ENCODE measurements around the gene FOXJ1. TPM values are rescaled to one million over a fixed set of nuclear protein-coding genes. Genes with fewer than 3 reads are reported as not detected.
A peak's percentile ranks its signal among the peaks of the same experiment; 100 is the strongest.

Gene FOXJ1
- total RNA-seq, 1 experiment from 2014 or later, result 0.28 TPM

- H3K27me3 ChIP-seq (ENCODE audit: control insufficient read depth, insufficient read depth, low read length), result no peaks in the 10 kb centered on the region
- intact Hi-C loops (cut with micrococcal nuclease; ENCODE audit: unreplicated experiment) (loop anchor here (2.0 to 5.0 kb wide), 2 partner anchors 63 to 159 kb away; no protein-coding TSS in a partner anchor), in situ Hi-C loops (cut with HindIII; ENCODE audit: low pct_unique_long_range_greater_than_20kb, low sequenced_read_pairs) (no loop called here)
- H3K36me3 ChIP-seq (ENCODE audit: control insufficient read depth, insufficient read depth, low read length), result no peaks in the 10 kb centered on the region
- BruUV-seq (replicated peaks), result no TSS peak
- no peaks in the 10 kb centered on the region for H3K9me3 ChIP-seq (ENCODE audit: control insufficient read depth, insufficient read depth, low read depth, low read length)
- no peak overlapping the region for H3K4me3 ChIP-seq (ENCODE audit: low read depth in 2 of 2, low read length in 2 of 2)
- ChIA-PET POLR2A (interaction anchor here (0.7 kb wide), 1 partner anchor 551 kb away, joined by 3 read pairs; no protein-coding TSS in a partner anchor), CTCF (interaction anchor here (1.2 to 7.1 kb wide), 2 partner anchors 64 to 160 kb away, joined by 3 to 63 read pairs; no protein-coding TSS in a partner anchor)
- TF ChIP-seq TCF7L2 (IDR thresholded peaks at IDR 0.05; ENCODE audit: low read depth, low read length) (peak; percentile 23; the same call in 1 of the 2 replicates), SIN3A (IDR thresholded peaks at IDR 0.05; ENCODE audit: borderline replicate concordance, insufficient read depth, low read depth, low read length) (no peak)
- H3K4me1 ChIP-seq (ENCODE audit: control insufficient read depth, insufficient read depth, low read length), result no peaks in the 10 kb centered on the region
- no peak overlapping the region for H3K27ac ChIP-seq (ENCODE audit: low read length)
- ATAC-seq (no peak), DNase-seq (ENCODE audit: low read depth, low spot score) (no peak)
These were observed 21.4 kb downstream of the FOXJ1 start for GRCh38 chr17:76119409-76120371.

- no peaks in the 10 kb centered on the region for H3K27me3 ChIP-seq (ENCODE audit: control insufficient read depth, insufficient read depth, low read length)
- no TSS peak for BruUV-seq (replicated peaks)
- intact Hi-C loops (cut with micrococcal nuclease; ENCODE audit: unreplicated experiment), result no loop called here
- CTCF ChIA-PET, result interaction anchor here (0.7 kb wide), 1 partner anchor 337 kb away, joined by 6 read pairs; no protein-coding TSS in a partner anchor
- TF ChIP-seq POLR2AphosphoS5 (IDR thresholded peaks at IDR 0.05; ENCODE audit: low read depth, low read length) (no peak), SIN3A (IDR thresholded peaks at IDR 0.05; ENCODE audit: borderline replicate concordance, insufficient read depth, low read depth, low read length) (no peak)
- TF ChIP-seq, protein P1, sequence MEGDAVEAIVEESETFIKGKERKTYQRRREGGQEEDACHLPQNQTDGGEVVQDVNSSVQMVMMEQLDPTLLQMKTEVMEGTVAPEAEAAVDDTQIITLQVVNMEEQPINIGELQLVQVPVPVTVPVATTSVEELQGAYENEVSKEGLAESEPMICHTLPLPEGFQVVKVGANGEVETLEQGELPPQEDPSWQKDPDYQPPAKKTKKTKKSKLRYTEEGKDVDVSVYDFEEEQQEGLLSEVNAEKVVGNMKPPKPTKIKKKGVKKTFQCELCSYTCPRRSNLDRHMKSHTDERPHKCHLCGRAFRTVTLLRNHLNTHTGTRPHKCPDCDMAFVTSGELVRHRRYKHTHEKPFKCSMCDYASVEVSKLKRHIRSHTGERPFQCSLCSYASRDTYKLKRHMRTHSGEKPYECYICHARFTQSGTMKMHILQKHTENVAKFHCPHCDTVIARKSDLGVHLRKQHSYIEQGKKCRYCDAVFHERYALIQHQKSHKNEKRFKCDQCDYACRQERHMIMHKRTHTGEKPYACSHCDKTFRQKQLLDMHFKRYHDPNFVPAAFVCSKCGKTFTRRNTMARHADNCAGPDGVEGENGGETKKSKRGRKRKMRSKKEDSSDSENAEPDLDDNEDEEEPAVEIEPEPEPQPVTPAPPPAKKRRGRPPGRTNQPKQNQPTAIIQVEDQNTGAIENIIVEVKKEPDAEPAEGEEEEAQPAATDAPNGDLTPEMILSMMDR (IDR thresholded peaks at IDR 0.05), result no peak
- H3K36me3 ChIP-seq (ENCODE audit: control insufficient read depth, insufficient read depth, low read length), result no peaks in the 10 kb centered on the region
- no peaks in the 10 kb centered on the region for H3K4me1 ChIP-seq (ENCODE audit: control insufficient read depth, insufficient read depth, low read length)
- no peak overlapping the region for H3K27ac ChIP-seq (ENCODE audit: low read length)
- no peak for DNase-seq (ENCODE audit: low read depth, low spot score)
- in situ Hi-C loops (cut with HindIII; ENCODE audit: low pct_unique_long_range_greater_than_20kb, low sequenced_read_pairs), result no loop called here
- POLR2A ChIA-PET, result no interaction called here
- no peaks in the 10 kb centered on the region for H3K9me3 ChIP-seq (ENCODE audit: control insufficient read depth, insufficient read depth, low read depth, low read length)
- ATAC-seq, result no peak
- no peak overlapping the region for H3K4me3 ChIP-seq (ENCODE audit: low read depth in 2 of 2, low read length in 2 of 2)
These were observed 25.8 kb downstream of the FOXJ1 start for GRCh38 chr17:76115138-76115754.

GRCh38 chr17:76111956-76112355 lies 29.1 kb downstream of the FOXJ1 start:
- CTCF ChIA-PET, result interaction anchor here (0.7 kb wide), 1 partner anchor 103 kb away, joined by 3 read pairs; no protein-coding TSS in a partner anchor
- no TSS peak for BruUV-seq (replicated peaks)
- in situ Hi-C loops (cut with HindIII; ENCODE audit: low pct_unique_long_range_greater_than_20kb, low sequenced_read_pairs), result no loop called here

More at GRCh38 chr17:76111956-76112355, 29.1 kb downstream of the FOXJ1 start:
- H3K36me3 ChIP-seq (ENCODE audit: control insufficient read depth, insufficient read depth, low read length), result no peaks in the 10 kb centered on the region
- intact Hi-C loops (cut with micrococcal nuclease; ENCODE audit: unreplicated experiment), result no loop called here
- H3K4me3 ChIP-seq (ENCODE audit: low read depth in 2 of 2, low read length in 2 of 2), result no peak overlapping the region
- POLR2A ChIA-PET, result interaction anchor here (0.6 kb wide), 1 partner anchor 167 kb away, joined by 3 read pairs; no protein-coding TSS in a partner anchor
- no peaks in the 10 kb centered on the region for H3K9me3 ChIP-seq (ENCODE audit: control insufficient read depth, insufficient read depth, low read depth, low read length)
- H3K4me1 ChIP-seq (ENCODE audit: control insufficient read depth, insufficient read depth, low read length), result no peaks in the 10 kb centered on the region
- ATAC-seq (no peak), DNase-seq (ENCODE audit: low read depth, low spot score) (no peak)
- H3K27ac ChIP-seq (ENCODE audit: low read length), result no peak overlapping the region
- no peaks in the 10 kb centered on the region for H3K27me3 ChIP-seq (ENCODE audit: control insufficient read depth, insufficient read depth, low read length)
- TF ChIP-seq REST (IDR thresholded peaks at IDR 0.05; ENCODE audit: insufficient read depth in 1 of 2, low read depth in 2 of 2, low read length in 1 of 2) (no peak), TCF7L2 (IDR thresholded peaks at IDR 0.05; ENCODE audit: low read depth, low read length) (no peak)

Data from Panc1 (cell line).